Measurements from ENCODE around the gene C4BPA. TPM values are rescaled to one million over a fixed set of nuclear protein-coding genes. Genes with fewer than 3 reads are reported as not detected.

Gene C4BPA
- total and polyA plus RNA-seq, 9 of the 15 experiments (the other 6 are each of a cell fraction or from before 2014, with no cell fraction given), result 0.04 to 0.22 (median 0.11) TPM; not detected in 3

GRCh38 chr1:207101720-207102119 lies 2.3 kb upstream of the C4BPA start:
- Histone ChIP-seq H3K4me2 (ENCODE audit: insufficient read depth, low read length) (no peak overlapping the region; the same call in 1 of the 2 replicates), H2AFZ (ENCODE audit: low read depth, low read length) (peak overlapping the region; percentile 53), H3K79me2 (ENCODE audit: control insufficient read depth, insufficient read depth, low read length) (no peaks in the 10 kb centered on the region), H3K27me3 (ENCODE audit: control insufficient read depth in 2 of 2, insufficient read depth in 2 of 2, low read length in 2 of 2) (no peaks in the 10 kb centered on the region), H3K4me3 (no peak overlapping the region), H3K36me3 (ENCODE audit: control insufficient read depth, insufficient read depth, low read length) (no peaks in the 10 kb centered on the region), H3K4me1 (replicated peaks in 1 of 2; ENCODE audit: control insufficient read depth in 2 of 2, insufficient read depth in 2 of 2, low read length in 2 of 2) (no peaks in the 10 kb centered on the region; a peak in 1 of 5 replicates), H3K9me3 (replicated peaks; ENCODE audit: control insufficient read depth, insufficient read depth, low read depth, low read length) (no peaks in the 10 kb centered on the region), H3K27ac (ENCODE audit: extremely low read depth, low read depth, low read length) (no peak overlapping the region), H4K20me1 (replicated peaks; ENCODE audit: control insufficient read depth, insufficient read depth, low read length) (no peaks in the 10 kb centered on the region), H3K9me1 (ENCODE audit: control insufficient read depth, insufficient read depth, low read length) (no peaks in the 10 kb centered on the region), H3K9ac (ENCODE audit: insufficient read depth in 1 of 2, low read depth in 2 of 2, low read length in 2 of 2) (no peak overlapping the region)
- BruUV-seq (replicated peaks), result no TSS peak
- TF ChIP-seq MTA2 (IDR thresholded peaks at IDR 0.05; ENCODE audit: low read depth), result 0 out of 2 replicates have a peak, but pooled peaks have one; percentile 19
- TF ChIP-seq ARID1B (IDR thresholded peaks at IDR 0.05), result peak; percentile 44; the same call in 1 of the 2 replicates
- peak; percentile 30; the same call in 1 of the 2 replicates for TF ChIP-seq TAL1 (IDR thresholded peaks at IDR 0.05)
- TF ChIP-seq ZFX (CRISPR knock-in tag; IDR thresholded peaks at IDR 0.05), result no peak
- peak; percentile 60 for TF ChIP-seq TCF3 (CRISPR knock-in tag; IDR thresholded peaks at IDR 0.05)
- no peak for TF ChIP-seq NR2C1 (IDR thresholded peaks at IDR 0.05)
- no peak for TF ChIP-seq NR2C1 (tag; IDR thresholded peaks at IDR 0.05)
- 0 out of 2 replicates have a peak, but pooled peaks have one; percentile 26 for TF ChIP-seq CBFA2T3 (IDR thresholded peaks at IDR 0.05)
- no peak for TF ChIP-seq ZNF512 (tag; IDR thresholded peaks at IDR 0.05)
- TF ChIP-seq HMGXB4 (CRISPR knock-in tag; IDR thresholded peaks at IDR 0.05), result no peak
- TF ChIP-seq EHMT2 (IDR thresholded peaks at IDR 0.05), result 0 out of 2 replicates have a peak, but pooled peaks have one; percentile 57
- peak; percentile 34 for TF ChIP-seq PKNOX1 (IDR thresholded peaks at IDR 0.05)
- no peak for TF ChIP-seq DDX20 (tag; IDR thresholded peaks at IDR 0.05; ENCODE audit: low read depth)
- TF ChIP-seq NCOR1 (IDR thresholded peaks at IDR 0.05), result peak; percentile 9; the same call in 1 of the 2 replicates
- no peak for TF ChIP-seq ZNF3 (CRISPR knock-in tag; IDR thresholded peaks at IDR 0.05)
- no peak for TF ChIP-seq ZNF239 (CRISPR knock-in tag; IDR thresholded peaks at IDR 0.05)
- ATAC-seq (no peak), FAIRE-seq (no peak), DNase-seq (ENCODE audit: extremely low read depth in 1 of 4, low spot score in 3 of 4) (peak in 1 of 4 experiments; percentile 36)
- CTCF ChIA-PET (ENCODE audit: low intra/inter-chr PET ratio), result no interaction called here
- in situ Hi-C loops (cut with MboI) (no loop called here), intact Hi-C loops (cut with micrococcal nuclease) (no loop called here)
- WGBS (ENCODE audit: insufficient coverage, low coverage, missing lambda C conversion rate), result 0% methylated on average over 1 of the region's 1 CpG
- POLR2A ChIA-PET, result no interaction called here

Measured in K562 (cell line).